Central memory CD8-positive, alpha-beta T cell (primary cell): ENCODE results near the gene MMP24OS.
"Not testable (repeated sequence)": the region's sequence is repeated elsewhere in the genome, so short reads cannot be mapped to it uniquely, and the experiment has no call there.

Experiments used
- ATAC-seq: fragments of 150-1000 bp; cut with Tn5 transposase; replicated peaks from 2 replicates; pipeline ENCODE4 v1.10.0; 2022; ENCODE audit warnings: mild to moderate bottlenecking, moderate FRiP score, moderate number of reproducible peaks; ENCODE audit not compliant: poor library complexity, severe bottlenecking; ENCODE audit errors: extremely low read depth
- DNase-seq, 2 donors: peaks; one replicate each; pipeline ENCODE4 v3.0.0; 2021; ENCODE audit warnings: low spot score in 2 of 2
- H3K27ac Mint-ChIP-seq: one replicate; pipeline ENCODE4 v1.8.0; 2022; ENCODE audit warnings: low read depth, mild to moderate bottlenecking, moderate library complexity, mixed read lengths
- H3K27me3 Mint-ChIP-seq: one replicate; pipeline ENCODE4 v1.8.0; 2022; ENCODE audit warnings: mixed read lengths
- H3K36me3 Mint-ChIP-seq: one replicate; pipeline ENCODE4 v1.8.0; 2022; ENCODE audit warnings: mild to moderate bottlenecking, moderate library complexity, mixed read lengths; ENCODE audit not compliant: insufficient read depth
- H3K4me1 Mint-ChIP-seq: one replicate; pipeline ENCODE4 v1.8.0; 2022; ENCODE audit warnings: mixed read lengths
- H3K4me3 Mint-ChIP-seq: one replicate; pipeline ENCODE4 v1.8.0; 2022; ENCODE audit warnings: mild to moderate bottlenecking, moderate library complexity, mixed read lengths
- H3K9me3 Mint-ChIP-seq: one replicate; pipeline ENCODE4 v1.8.0; 2022; ENCODE audit warnings: mixed read lengths

Gene MMP24OS

DNA sequence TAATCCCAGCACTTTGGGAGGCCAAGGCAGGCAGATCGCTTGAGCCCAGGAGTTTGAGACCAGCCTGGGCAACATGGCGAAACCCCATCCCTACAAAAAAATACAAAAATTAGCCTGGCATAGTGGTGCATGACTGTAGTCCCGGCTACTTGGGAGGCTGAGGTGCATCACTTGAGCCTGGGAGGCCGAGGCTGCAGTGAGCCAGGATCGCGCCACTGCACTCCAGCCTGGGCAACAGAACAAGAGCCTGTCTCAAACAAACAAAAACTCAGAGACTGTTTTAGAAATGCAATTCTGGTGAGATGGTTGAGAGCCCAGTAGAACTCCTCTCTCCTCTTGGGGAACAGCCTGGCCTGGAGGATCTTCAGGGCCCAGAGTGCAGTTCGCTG is 37.7 kb upstream of the MMP24OS start:
- Mint-ChIP-seq H3K27ac (peak overlapping the region; percentile 30), H3K4me1 (peaks cover 16% of the 10 kb centered on the region)
- not testable (repeated sequence) for H3K36me3 Mint-ChIP-seq, H3K27me3 Mint-ChIP-seq, ATAC-seq, H3K9me3 Mint-ChIP-seq, H3K4me3 Mint-ChIP-seq, DNase-seq

DNA sequence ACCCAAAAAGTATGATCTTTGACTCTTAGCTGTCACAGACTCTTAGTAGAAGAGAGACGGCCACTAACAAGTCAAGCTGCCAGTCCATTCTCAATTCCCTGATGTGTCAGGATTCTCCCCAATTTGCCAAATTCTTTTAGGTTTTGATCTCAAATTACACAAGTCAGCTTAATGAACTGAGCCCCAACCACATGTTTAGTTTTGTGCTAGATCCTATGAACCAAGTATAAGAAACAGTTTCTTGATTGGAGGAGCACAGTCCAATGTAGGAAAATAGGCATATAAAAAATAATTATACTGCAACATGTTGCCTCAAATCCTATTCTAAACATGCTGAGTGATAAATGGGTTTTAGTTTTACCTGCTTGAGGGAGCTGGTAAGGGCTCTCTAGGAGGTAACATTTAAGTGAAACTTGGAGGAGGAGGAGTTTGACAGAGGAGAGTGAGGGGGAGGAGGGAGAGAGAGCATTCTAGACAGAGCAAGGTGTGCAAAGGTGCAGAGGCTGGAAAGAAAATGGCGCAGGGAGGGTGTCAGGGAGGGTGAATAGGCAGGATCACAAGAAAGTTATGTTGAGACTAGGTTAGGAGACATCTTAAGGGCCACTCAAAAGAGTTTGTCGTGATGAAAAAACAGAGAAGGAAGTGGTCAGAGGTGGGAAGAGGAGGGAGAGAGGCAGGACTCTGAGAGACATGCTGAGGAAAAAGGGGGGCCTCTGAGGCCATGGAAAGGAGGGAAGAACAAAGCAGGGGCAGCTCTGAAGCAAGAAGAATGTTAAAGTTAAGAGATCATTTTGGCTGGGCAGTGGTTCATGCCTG is 37.1 kb upstream of the MMP24OS start:
- Mint-ChIP-seq H3K27ac (peak overlapping the region; percentile 30), H3K36me3 (peaks cover 3% of the 10 kb centered on the region), H3K9me3 (no peaks in the 10 kb centered on the region), H3K4me1 (peaks cover 16% of the 10 kb centered on the region), H3K4me3 (no peak overlapping the region), H3K27me3 (no peaks in the 10 kb centered on the region)
- ATAC-seq: no peak
- no peak for DNase-seq

- ATAC-seq: no peak
- Mint-ChIP-seq H3K4me1 (peaks cover 16% of the 10 kb centered on the region), H3K36me3 (peaks cover 5% of the 10 kb centered on the region), H3K9me3 (no peaks in the 10 kb centered on the region), H3K4me3 (no peak overlapping the region), H3K27me3 (no peaks in the 10 kb centered on the region), H3K27ac (no peak overlapping the region)
- no peak for DNase-seq
These were observed 34.4 kb upstream of the MMP24OS start for GRCh38 chr20:35312318-35312717.

DNA sequence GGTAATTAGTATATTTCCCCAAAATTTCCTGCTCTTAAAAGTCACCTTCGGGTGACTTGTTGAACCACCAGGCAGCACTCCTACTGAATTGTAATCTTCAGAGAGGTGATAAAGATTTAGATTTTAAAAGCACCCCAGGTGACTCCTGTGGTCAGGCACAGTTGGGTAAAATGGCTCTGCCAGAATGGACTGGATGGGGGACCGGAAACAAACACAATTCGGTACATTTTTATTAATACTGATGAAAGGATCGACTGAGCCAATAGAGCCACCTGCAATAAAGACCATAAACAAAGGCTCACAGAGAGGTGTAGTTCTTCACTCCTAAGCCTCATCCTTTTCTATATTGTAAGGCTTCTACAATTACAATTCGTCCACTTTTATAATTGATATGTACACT is 33.9 kb upstream of the MMP24OS start:
- no peaks in the 10 kb centered on the region for H3K27me3 Mint-ChIP-seq
- peaks cover 16% of the 10 kb centered on the region for H3K4me1 Mint-ChIP-seq
- H3K4me3 Mint-ChIP-seq: no peak overlapping the region
- H3K9me3 Mint-ChIP-seq: no peaks in the 10 kb centered on the region
- no peak for ATAC-seq
- DNase-seq: no peak
- peaks cover 5% of the 10 kb centered on the region for H3K36me3 Mint-ChIP-seq
- no peak overlapping the region for H3K27ac Mint-ChIP-seq

- Mint-ChIP-seq H3K27ac (no peak overlapping the region), H3K4me1 (peaks cover 16% of the 10 kb centered on the region), H3K4me3 (no peak overlapping the region), H3K27me3 (no peaks in the 10 kb centered on the region), H3K9me3 (no peaks in the 10 kb centered on the region), H3K36me3 (peaks cover 5% of the 10 kb centered on the region)
- DNase-seq (no peak), ATAC-seq (no peak)
These were observed 33.5 kb upstream of the MMP24OS start for GRCh38 chr20:35311409-35311808.

GRCh38 chr20:35307666-35308653 is 30.0 kb upstream of the MMP24OS start:
- ATAC-seq: no peak
- Mint-ChIP-seq H3K9me3 (no peaks in the 10 kb centered on the region), H3K27me3 (no peaks in the 10 kb centered on the region), H3K4me1 (peaks cover 10% of the 10 kb centered on the region), H3K36me3 (peaks cover 8% of the 10 kb centered on the region), H3K27ac (peak overlapping the region; percentile 58), H3K4me3 (no peak overlapping the region)
- DNase-seq: no peak

- Mint-ChIP-seq H3K4me3 (no peak overlapping the region), H3K9me3 (no peaks in the 10 kb centered on the region), H3K36me3 (peaks cover 6% of the 10 kb centered on the region), H3K4me1 (peaks cover 10% of the 10 kb centered on the region), H3K27me3 (no peaks in the 10 kb centered on the region), H3K27ac (no peak overlapping the region)
- DNase-seq: no peak
- ATAC-seq: no peak
These were observed 29.1 kb upstream of the MMP24OS start for GRCh38 chr20:35306931-35307517.

DNA sequence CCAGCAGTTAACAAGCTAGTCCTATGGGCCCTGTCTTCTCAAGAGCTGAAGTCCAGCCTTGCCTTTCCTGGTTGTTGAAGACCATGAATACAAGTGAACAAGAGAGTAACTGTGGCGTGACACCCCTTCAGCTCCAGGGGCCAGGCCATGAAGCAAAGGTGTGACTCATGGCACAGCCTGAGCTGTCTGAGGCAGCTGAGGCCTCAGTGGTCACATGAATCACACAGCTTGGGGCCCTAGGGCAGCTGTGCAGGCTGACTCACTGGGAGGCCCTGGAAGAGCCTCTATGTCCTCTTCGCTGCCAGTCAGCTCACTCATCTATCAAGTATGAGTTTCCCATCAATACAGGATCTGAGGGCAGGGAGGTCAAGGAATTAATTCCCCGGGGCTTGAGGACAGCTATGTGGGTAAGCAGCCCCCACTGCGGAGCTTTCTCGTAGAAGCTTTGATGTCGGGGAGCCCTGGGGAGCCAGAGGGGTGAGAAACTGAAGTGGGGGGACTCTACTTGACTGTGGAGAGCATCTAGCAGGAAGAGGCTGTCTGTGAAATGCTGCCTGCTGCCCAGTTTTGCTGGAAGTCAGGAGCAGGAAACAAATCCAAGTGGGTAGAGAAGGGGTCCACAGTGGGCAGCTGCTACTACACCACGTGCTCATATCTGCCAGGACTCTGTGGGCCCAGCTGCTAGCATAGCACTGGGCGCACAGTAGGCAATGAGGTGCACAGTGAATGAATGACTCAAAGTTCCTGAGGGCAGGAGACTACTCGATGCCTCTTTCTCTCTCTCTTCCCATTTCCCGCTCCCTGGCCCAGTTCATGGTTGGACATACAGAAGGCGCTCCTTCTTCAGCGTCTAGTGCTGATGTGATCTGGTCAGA is 28.0 kb upstream of the MMP24OS start:
- H3K36me3 Mint-ChIP-seq: peaks cover 6% of the 10 kb centered on the region
- H3K4me3 Mint-ChIP-seq: no peak overlapping the region
- H3K27me3 Mint-ChIP-seq: no peaks in the 10 kb centered on the region
- no peaks in the 10 kb centered on the region for H3K9me3 Mint-ChIP-seq
- H3K27ac Mint-ChIP-seq: peak overlapping the region; percentile 49
- peaks cover 10% of the 10 kb centered on the region for H3K4me1 Mint-ChIP-seq
- ATAC-seq (no peak), DNase-seq (no peak)

- Mint-ChIP-seq H3K36me3 (peaks cover 6% of the 10 kb centered on the region), H3K27ac (peak overlapping the region; percentile 49), H3K4me1 (peaks cover 10% of the 10 kb centered on the region), H3K27me3 (no peaks in the 10 kb centered on the region), H3K4me3 (no peak overlapping the region), H3K9me3 (no peaks in the 10 kb centered on the region)
- DNase-seq: no peak
- no peak for ATAC-seq
These were observed 27.0 kb upstream of the MMP24OS start for GRCh38 chr20:35304956-35305355.

DNA sequence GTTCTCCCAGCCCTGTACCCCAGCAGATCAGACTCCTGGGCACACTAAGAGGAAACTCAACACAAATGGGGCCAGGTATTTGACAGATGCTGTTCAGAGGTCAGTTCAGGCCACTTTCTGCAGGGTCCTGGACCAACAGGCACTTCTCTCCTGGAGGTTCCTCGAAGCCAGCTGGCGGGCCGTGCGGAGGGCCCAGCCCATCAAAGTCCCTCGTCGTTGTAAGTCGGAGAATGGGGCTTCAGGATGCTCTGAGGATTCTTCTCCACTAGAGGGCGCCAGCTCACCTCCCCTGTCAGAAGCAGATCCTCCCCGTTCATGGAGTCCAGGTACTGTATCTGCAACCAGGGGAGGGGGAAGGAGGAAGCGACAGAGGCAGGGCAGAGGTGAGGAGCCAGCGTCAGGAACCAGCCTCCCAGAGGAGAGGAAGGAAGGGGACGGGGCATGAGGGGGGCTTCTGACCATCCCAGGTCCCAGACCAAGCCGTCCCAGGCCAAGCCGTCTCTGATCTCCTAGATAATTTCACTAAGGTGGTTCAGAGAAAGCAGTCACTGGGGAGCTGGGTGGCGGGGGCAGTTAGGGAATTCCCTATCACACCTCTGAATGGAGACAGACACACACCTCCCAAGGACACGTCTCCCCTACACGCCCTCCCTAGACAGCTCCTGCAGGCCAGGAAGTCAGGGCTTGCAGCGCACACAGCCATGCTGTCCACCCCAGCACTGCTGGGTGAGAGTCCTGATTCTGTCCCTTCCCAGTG is 26.0 kb upstream of the MMP24OS start:
- ATAC-seq: peak; percentile 92
- H3K9me3 Mint-ChIP-seq: no peaks in the 10 kb centered on the region
- no peaks in the 10 kb centered on the region for H3K27me3 Mint-ChIP-seq
- no peak overlapping the region for H3K4me3 Mint-ChIP-seq
- peaks cover 10% of the 10 kb centered on the region for H3K4me1 Mint-ChIP-seq
- H3K36me3 Mint-ChIP-seq: peaks cover 4% of the 10 kb centered on the region
- H3K27ac Mint-ChIP-seq: no peak overlapping the region
- DNase-seq: peak; percentile 75 to 77

DNA sequence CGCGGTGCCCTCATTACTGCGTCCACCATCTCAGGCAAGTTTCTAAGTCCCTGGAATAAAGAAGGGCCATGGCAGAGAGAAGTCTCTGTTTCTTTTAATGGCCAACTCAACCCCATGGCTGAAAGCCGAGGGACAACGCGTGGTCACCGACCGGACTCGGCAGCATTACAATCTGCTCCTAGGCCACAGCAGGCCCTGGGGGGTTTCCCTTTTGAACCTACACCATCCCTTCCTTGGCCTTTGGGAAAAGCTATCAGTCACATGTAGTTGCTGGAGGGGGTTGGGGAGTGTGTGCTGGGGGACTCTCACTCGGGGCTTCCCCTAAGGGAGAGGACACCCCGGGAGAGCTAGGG is 25.4 kb upstream of the MMP24OS start:
- ATAC-seq: no peak
- DNase-seq: no peak
- Mint-ChIP-seq H3K27me3 (no peaks in the 10 kb centered on the region), H3K4me3 (no peak overlapping the region), H3K9me3 (no peaks in the 10 kb centered on the region), H3K27ac (no peak overlapping the region), H3K36me3 (peaks cover 4% of the 10 kb centered on the region), H3K4me1 (peaks cover 10% of the 10 kb centered on the region)
